Measurements from ENCODE around the gene TRPM5.
A peak's percentile ranks its signal among the peaks of the same experiment; 100 is the strongest.
"Not testable (repeated sequence)": the region's sequence is repeated elsewhere in the genome, so short reads cannot be mapped to it uniquely, and the experiment has no call there.

Gene TRPM5

GRCh38 chr11:2443881-2444820 lies at the start of gene TRPM5:
TRPM5 (minus strand) TSS chr11:2444514; CDS start chr11:2423036, 21,478 bp downstream.
- DNase-seq: peak; percentile 80

DNA sequence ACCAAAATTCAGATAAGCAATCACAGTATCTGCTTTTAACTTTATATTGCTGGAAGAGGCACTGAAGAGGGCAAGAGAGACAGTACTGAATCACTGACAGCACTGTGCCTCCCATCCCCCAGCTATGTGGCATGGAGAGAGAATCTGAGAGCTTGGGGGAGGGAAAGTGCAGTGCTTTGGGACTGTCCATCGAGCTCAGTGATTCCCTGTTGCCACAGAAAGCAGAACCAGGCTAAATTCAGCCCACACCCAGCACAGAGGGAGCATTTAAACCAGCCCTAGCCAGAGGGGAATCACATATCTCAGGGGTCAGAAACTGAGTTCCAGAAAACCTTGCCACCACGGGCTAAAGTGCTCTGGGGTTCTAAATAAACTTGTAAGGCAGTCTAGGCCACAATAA lies 44.8 kb upstream of the TRPM5 start:
- no peak for DNase-seq

- DNase-seq: no peak
Observed at GRCh38 chr11:2488004-2488403, 43.7 kb upstream of the TRPM5 start.

DNA sequence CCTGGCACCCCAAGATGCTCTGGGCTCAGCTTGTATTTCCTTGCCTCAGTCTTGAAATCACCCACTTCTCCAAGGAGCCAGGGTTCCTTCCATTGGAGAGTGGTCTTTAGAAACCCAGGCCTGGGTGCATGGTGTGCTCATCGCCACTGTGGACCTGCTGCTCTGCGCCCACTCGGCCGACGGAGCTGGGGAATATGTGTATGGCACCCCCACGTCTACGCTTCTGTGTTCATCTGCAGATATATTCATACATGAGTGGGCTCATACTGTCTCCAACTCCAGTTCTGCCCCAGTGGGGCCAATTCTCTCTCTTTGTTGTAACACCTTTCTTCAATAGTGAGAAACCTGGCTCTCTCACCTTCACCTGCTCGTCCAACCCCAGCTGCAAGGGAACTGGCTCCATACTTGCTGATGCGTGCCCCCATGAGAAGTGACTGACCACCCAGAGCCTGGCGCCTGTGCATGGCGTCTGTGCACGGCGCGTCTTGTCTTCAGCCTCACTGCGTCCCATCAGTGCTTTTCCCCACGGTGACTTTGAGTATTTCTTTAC lies 40.3 kb upstream of the TRPM5 start:
- no peak for DNase-seq

- no peak for DNase-seq
Observed at GRCh38 chr11:2483426-2483825, 39.1 kb upstream of the TRPM5 start.

GRCh38 chr11:2482745-2483144 lies 38.4 kb upstream of the TRPM5 start:
- DNase-seq: no peak

GRCh38 chr11:2482204-2482603 lies 37.9 kb upstream of the TRPM5 start:
- no peak for DNase-seq

- DNase-seq: no peak
Observed at GRCh38 chr11:2481253-2481652, 36.9 kb upstream of the TRPM5 start.

GRCh38 chr11:2480874-2481220 lies 36.5 kb upstream of the TRPM5 start:
- DNase-seq: no peak

DNA sequence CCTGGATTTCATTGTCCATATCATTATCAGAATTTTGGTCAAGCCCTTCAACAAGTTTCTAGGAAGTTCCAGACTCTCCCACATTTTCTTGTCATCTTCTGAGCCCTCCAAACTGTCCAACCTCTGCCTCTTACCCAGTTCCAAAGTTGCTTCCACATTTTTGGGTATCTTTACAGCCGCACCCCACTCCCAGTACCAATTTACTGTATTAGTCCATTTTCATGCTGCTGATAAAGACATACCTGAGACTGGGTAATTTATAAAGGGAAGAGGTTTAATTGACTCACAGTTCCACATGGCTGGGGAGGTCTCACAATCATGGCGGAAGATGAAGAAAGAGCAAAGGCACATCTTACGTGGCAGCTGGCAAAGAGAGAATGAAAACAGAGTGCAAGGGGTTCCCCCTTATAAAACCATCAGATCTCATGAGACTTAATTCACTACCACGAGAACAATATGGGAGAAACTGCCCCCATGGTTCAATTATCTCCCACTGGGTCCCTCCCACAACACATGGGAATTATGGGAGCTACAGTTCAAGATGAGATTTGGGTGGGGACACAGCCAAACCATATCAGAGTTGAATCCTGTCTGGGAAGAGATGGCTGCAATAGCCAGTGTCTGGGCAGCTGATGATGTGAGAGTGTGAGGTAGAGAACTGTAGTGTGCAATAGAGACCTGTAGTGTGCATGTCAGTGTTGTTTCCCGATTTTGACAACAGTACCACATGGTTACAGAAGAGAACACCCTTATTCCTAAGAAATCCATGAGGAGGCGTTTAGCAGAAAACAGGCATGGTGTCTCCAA lies 36.0 kb upstream of the TRPM5 start:
- not testable (repeated sequence) for DNase-seq

DNA sequence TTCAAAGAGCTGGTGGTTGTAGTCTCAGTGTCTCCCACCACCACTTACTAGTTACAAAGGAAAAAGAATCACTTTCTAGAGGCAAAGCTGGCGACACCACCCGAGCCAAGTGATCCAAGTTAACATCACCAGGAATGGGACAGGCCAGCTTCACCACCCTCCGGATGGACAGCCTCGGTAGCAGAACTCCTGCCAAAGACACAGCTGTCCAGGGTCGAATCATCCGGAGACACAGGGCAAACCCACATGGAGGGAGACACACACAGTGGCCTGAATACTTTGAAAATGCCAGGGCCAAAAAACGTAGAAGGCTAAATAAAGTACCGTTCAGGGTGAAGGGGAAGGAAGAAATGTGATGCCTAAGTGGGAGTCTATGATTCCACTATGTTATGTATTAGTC lies 33.6 kb upstream of the TRPM5 start:
- DNase-seq: no peak

DNA sequence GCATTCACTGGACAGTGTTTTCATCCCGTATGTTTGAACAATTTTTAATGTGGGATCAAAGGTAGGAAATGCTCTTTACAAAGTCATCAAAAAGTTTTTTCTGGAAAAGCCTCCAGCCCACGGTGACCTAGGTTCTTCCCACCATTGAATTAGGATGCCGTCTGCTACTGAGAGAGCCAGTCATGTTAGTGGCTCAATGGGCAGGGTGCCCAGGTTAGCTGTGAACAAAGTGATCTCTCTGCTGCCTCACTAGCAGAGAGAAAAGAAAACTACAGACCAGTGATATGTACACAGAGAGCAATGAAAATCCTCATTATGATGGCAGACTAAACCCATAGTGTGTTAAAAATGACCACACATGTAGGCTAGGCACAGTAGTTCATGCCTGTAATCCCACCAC lies 32.9 kb upstream of the TRPM5 start:
- DNase-seq: no peak

DNA sequence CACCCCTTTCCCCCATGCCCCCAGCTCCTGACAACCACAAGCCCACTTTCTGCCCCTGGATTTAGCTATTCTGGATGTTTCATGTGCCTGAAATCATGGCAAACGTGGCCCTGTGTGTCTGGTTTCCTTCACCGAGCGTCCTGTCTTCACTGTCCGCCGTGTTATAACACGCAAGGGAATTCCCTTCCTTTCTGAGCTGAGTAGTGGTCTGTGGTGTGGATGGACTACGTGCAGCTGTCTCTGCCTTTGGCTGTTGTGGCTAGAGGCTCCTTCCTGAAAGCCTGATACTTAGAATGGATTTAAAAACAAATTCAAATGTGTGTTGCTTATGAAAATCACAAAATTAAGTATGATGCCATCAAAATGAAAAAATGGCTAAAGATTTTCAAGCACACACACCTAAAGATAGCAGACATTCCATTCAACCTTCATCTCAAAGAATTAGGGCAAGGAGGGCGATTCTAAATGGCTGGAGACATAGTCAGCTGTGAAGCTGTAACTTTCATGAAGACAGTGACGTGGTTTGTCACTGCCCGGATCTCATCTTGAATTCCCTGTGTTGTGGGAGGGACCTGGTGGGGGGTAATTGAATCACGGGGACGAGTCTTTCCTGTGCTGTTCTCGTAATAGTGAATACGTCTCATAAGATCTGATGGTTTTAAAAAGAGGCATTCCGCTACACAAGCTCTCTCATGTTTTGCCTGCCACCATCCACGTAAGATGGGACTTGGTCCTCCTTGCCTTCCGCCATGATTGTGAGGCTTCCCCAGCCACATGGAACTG lies 31.0 kb upstream of the TRPM5 start:
- no peak for DNase-seq

DNA sequence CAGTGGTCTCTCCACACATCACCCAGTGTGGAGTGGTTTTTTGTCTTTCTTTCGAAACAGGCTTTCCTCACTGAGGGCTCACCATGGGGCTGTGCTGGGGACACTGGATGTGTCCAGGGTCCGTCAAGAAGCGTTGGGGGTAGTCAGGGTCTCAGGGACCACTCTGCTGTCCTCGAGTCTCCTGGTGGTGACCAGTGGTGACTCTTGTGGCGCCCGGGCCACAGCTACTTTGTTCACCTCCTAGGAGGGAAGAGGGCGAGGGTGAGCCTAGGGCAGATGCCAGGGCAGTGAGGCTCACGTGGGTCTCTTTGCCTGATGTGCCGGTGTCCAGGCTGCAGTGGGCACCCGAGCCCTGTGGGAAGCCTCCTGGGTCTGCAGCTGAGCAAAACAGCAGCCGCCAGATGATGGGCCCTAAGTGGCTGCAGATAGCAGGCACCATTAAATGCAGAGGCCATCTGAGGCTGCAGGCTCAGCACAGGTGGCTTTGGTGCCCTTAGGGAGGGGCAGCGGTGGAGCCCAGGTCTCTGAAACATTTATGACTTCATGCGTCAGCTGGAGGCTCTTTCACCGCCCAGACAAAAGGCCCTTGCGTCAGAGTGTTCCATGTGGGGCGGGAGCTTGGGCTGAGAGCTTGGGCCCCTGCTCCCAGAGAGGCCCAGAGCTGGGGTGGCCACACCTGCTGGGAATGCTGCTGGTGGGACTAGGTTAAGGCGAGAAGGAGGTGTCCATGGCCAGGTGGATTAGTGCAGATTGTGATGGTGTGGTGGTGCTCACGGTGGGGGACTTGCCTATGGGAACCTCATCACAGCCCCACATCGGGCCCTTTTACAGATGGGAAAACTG lies 30.0 kb upstream of the TRPM5 start:
- no peak for DNase-seq

- DNase-seq: no peak
Observed at GRCh38 chr11:2473361-2474058, 29.2 kb upstream of the TRPM5 start.

- no peak for DNase-seq
Observed at GRCh38 chr11:2472428-2473186, 28.3 kb upstream of the TRPM5 start.

- no peak for DNase-seq
Observed at GRCh38 chr11:2471804-2472096, 27.4 kb upstream of the TRPM5 start.

DNA sequence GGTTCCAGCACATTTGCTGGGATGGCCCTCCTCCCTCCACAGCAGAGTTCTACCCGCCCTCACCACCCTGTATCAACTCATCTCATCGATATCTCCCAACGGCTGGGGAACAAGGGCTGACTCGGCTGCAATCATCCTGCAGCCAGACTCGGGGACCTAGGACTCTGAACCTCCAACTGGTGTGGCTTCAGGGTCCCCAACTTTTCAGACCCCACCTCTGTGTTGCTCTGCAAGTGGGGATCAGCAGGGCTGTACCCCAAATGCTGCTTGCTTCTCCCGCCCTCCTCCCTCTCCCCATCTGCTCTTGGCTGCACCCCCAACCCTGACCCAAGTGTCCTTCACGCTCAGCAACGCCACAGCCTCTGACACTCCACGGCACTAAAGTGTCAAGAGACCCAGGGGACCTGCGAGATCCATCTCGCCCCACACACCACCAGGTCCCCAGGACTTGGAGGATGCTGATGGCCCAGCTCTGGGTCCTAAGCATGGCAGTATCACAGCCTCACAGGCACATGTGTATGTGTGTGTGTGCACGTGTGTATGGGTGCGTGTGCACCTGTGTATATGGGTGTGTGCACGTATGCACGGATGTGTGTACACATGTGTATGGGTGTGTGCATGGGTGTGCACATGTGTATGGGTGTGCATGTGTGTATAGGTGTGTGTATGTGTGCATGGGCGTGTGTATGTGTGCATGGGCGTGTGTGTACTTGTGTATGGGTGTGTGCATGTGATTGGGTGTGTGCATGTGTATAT lies 26.9 kb upstream of the TRPM5 start:
- no peak for DNase-seq

- no peak for DNase-seq
Observed at GRCh38 chr11:2470495-2470894, 26.2 kb upstream of the TRPM5 start.
